C4-2B (cell line): ENCODE data around the gene DYDC1.

ENCODE experiments used
- CTCF ChIP-seq: fragments of 450-650 bp; conservative IDR thresholded peaks from 2 replicates; pipeline ENCODE4 v1.5.1; 2017; ENCODE audit warnings: mild to moderate bottlenecking
- ZFX ChIP-seq: fragments of 450-650 bp; IDR thresholded peaks from 2 replicates; pipeline ENCODE4 v1.6.1; 2017

GRCh38 chr10:80290474-80291220, 65.9 kb downstream of the DYDC1 start:
- TF ChIP-seq CTCF, result no peak
- no peak for TF ChIP-seq ZFX
